Germinal center (tissue), 1 donor: ENCODE measurements around the gene TBRG1.

Source experiments
- DNase-seq: peaks from one replicate; pipeline ENCODE4 v3.0.0; 2012; ENCODE audit warnings: mixed read lengths, low spot score

TBRG1 gene

DNA sequence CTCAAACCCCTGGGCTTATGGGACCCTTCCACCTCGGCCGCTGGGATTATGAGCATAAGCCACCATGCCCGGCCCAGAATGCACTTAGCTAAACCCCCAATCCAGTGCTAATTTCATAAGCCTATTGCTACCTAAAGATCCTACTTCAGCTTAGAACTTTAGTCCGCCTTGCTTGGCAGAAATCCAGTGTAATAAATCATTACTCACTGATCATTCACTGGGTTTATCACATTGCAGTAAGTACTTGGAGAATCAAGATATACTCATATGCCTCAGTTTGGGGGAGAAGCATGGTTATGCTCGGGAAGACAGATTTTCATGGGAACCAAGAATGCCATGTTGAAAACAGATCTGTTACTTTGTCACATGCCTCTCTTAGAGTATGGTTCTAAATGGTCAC lies 3.8 kb upstream of the TBRG1 start:
- DNase-seq: no peak

DNA sequence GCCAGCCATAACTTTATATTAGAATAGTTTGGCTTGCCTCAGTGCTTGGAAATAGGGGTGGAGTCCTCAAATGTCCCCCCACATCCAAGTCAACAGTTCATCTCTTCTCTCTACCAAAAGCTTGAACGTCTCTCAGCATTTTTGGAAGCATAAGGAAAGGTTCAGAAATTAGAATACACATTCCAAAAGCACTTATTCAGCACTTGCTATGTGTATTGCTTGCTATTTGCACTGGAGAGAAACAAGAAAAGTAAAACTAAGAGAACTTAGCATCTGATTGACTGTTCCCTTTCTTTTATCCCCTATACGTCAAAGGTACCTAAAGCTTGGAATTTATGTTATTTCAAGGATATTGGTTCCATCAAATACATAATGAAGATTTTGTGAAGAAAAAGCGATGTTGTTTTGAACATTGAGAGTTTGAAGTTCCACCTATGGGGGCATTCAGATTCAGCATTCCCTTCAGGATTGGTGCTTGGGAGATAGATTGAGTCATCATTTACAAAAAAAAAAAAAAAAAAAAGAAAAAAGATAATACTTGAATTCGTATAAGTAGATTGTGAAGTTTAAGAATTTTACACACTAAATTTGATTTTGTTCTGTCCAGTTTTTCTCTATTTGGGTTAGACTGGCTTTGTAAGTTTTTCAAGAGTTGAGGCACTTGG lies 1.3 kb downstream of the TBRG1 start:
- no peak for DNase-seq

DNA sequence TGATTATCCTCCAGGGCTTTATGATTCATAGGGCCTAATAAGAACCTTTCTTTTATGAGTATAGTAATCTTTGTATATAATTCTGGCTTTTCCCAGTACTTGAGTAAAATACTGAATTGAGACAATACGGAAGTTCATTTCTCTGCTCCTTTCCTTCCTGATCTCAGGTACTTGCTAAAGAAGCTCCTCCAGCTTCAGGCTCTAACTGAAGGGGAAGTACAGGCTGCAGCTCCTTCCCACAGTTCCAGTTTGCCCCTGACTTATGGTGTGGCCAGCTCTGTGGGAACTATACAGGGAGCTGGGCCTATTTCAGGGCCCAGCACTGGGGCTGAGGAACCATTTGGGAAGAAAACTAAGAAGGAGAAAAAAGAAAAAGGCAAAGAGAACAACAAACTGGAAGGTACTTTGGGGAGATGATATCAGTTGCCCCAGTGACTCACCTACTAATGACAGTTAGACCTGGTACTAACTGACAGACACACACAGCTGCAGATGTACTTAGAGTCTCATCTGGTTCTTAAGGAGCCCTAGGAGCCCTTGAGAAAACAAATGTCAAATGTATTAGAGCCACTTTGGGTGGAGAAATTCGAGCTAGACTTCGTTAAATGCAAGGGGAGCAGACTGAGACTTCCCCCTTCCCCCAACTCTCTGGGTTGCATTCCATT lies 3.0 kb downstream of the TBRG1 start:
- DNase-seq: no peak

DNA sequence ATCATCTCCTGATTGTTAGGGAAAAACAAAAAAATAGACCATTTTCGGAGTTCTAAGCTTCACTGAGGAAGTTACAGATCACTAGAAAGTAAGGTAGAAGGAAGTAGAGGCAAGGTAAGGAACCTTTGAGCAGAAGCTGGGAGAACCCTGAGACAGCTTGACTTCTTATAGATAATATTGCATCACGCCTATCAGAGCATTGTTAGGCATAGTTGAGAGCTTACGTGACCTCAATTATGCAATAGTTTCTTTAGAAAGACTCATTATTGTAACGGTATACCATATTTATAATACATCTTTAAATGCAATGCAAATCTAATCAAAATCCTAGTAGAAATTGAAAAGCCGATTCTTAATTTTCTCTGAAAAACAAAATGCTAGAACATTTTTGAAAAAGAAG lies 4.9 kb downstream of the TBRG1 start:
- DNase-seq: no peak

DNA sequence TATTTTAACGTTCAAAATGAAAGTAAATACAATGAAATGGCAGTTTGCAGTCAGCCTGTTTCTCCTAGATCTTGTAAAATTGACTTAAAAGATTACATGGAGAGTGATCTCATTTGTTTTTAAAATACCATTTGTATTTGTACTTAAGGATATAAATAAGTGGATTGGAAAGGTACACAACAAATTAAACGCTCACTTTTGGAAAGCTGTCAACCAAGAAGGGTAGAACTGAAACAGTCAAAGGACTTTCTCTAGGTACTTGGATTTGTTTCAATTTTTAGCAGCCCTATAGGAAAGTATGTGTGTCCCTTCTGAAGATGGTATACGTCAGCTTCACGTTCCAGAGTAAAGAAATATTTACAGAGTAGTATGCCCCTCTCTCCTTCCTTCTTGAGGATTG lies 7.3 kb downstream of the TBRG1 start:
- no peak for DNase-seq

DNA sequence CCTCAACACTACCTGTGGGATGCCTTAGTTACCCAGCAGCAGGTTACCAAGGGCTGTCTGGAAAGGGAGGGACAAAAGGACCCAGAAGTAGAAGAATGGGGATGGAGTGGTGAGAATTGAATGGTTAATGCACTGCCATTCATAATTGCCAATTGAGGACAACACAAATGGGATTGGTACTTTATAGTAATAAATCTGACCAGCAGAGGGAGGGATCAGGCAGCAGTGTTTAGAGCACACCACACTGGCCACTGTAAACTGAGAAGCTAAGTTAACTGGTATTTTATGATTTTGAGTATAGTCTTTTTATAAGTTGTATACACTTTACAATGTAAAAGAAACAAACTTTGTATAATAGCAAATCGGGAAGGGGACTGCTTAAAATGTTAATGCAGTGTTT lies 10.7 kb downstream of the TBRG1 start:
- peak; percentile 14 for DNase-seq

DNA sequence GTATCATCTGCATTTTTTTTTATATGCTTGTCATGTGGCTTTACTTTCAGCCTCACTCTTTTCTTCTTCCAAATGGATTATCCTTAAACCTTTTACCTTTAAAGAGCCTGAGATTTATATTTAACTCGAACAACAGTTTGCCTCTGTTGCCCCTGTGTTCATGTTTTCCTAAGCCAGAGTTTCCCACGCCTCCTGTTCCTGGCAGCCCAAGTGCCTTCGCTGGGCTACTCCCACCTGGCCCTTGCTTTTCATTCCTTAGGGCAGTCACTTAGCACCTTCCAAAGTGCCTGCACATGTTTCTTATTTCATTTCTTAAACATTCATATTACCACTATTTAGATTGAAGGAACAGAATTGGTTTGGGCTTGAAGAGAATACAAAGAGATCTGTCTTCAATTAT lies 13.3 kb downstream of the TBRG1 start:
- DNase-seq: no peak

DNA sequence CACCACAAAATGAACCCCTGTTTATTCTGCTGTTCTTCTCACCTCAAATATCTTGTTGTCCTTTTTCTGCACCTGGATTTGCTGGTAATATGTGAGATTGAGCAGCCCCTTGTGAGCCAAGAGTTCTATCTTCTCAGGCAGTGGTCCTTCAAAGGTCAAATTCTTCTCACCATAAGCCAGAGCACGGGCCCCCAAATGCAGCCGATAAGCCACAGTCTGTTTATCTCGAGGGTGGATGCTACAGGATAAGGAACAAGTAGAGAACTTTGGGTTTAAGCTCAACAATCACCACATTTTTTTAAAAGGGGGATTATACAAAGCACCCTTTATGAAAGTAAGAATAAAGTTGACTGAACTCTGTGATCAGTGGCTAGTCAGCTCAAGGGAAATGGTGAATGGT lies 15.8 kb downstream of the TBRG1 start:
- no peak for DNase-seq

DNA sequence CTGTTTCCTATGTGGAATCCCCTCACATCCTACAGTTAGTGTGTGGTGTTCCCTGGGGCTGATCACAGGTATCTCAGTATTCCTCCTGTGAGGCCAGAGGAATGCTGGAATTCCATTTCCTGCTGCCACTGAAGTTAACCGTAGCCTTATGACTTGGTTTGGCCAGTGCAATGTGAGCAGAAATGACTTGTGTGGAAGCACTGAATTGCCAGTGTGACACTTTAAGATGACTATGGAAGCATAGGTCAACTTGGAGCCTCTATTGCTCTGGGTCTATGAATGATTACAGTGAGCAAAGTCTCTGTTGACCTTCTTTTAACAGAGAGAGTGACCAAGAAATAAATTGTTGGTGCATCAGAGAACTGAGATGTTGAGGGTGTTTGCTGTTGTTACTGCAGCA lies 16.5 kb downstream of the TBRG1 start:
- DNase-seq: no peak

DNA sequence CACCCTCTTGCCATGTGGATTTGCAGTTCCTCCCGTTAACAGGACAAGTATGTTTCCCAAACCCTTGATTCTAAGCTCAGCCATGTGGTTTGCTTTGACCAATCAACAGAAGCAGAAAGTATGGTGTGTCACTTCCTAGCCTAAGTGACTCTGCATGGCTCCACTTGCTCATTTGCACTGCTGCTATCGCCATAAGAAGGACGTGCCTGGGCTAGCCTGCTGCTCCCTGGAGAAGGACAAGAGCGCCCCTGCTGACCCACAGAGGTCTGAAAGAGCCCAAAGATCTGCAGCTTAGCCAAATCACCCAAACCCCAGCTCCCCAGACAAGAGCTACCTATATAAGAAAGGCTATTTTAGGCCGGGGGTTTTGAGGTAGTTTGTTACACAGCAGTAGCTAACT lies 18.0 kb downstream of the TBRG1 start:
- no peak for DNase-seq

DNA sequence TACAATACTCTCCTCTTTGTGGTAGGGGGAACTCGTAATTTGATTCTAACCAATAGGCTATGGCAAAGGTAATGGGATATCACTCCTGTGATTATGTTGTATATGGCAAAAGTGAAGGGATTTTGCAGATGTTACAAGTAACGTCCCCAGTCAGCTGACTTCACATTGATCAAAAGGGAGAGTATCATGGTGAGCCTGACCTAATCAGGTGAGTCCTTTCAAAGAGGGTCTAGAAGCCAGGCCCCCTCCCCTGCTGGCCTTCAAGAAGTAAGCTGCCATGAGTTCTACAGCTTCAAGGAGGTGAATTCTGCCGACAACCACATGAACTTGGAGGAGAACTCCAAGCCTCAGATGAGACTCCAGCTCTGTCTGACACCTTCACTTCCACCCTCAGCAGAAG lies 20.0 kb downstream of the TBRG1 start:
- DNase-seq: no peak

DNA sequence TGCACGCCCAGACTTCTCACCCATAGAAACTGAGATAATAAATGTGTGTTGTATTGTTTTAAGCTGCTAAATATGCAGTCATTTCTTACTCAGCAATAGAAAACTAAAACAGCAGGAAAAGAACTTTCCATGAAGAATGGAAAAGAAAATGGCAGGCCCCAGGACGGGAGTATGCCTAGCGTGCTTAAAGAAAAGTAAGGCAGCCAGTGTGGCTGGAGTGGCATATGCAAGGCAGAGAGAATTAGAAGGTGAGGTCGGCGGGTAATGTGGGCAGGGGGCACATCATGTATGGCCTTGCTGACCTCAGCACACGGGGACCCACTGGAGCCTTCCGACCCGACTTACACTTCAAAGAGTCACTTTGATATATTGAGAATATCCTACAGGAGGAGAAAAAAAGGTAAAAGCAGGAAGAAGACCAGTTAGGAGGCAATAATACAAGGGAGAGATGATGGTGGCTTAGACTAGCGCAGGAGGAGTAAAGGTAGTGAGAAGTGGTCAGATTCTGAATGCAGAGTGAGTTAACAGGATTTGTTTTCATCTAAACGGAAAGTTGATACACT lies 20.5 kb downstream of the TBRG1 start:
- DNase-seq: no peak

DNA sequence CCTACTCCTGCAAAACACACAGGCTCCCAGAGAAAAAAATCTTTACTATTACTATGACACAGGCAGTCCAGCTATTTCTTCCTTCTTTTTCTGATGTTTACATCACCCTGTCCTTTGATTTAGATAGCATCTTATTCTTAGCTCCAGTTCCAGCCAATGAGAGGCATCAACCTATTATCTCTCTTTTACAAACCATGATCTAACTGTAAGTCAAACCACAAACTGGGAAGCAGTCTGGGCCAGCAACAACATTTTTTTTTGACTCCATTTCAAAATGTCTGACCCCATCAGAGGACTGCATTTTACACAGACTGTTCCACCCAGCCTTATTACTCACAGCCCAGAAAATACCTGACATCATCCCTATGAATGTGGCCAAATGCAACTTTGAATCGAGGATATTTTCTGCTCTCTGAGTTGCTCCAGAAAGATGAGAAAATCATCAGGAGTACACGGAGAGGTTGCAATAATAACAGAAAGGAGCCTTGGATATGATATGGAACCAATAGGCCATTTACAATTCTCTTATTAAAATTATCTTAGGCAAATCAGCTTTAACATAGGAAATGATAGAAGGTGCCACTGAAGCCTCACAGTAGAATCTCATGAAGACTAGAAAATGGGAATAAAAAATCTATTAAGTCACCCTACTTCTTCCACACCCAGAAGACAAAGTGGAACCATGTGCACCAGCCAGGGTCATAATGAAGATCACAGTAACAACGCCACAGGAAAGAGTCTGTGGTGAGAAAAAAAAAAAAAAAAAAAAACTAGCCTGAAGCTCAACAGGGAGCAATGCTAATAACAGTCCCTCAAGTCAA lies 21.2 kb downstream of the TBRG1 start:
- no peak for DNase-seq

DNA sequence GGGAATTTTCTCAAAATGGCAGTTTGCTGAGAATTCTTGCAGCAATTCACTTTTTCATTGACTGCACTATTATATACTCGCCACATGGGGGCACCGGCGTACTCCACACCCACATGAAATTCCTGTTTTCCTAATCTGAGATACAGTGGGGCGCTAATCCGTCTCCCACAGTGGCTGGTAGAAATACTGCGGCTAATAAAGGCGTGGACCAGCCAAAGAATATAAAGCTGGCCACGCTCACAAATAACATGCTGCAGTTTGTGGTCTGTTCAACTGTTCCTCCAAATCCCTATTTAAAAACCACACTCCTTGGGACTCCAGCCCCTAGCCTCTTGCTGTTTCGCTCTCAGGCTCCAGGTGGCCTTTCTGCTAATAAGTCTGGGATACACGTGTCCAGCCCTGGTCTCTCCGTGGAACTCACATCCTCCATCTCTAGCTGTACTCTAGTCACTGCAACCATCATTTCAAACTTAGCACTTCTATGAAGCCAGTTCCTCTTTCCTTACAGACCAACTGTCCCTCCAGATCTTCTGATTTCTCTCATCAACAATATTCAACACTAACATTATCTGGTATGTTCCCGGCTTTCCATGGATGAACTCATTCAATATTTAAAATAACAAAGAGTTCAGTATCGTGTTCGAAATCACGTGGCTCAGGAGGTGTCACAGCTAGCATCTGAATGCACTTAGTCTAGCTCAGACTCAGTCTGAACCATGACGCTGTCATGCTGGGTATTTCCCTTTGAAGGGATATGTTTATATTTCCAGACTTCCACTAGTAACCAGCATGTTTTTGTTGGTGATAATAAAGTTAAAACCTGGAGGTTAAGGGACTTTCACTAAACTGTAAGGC lies 22.0 kb downstream of the TBRG1 start:
- peak; percentile 40 for DNase-seq

DNA sequence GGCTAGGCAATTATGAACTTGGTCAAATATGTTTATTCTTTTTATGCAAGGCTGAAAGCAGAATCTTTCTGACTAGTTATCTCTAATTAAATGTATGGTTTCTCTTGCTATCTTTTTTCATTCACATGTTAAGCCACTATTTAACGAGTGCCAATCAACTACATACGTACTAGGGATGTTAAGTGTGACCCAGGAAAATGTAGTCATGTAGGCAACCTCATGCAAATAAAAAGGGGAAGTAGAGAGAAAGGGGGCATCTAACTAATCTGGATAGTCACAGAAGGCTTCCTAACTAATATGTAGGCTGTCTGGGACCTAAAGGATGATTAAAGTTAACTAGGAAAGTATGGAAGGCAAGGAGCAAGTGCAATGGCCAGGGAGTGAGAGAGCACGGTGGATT lies 23.5 kb downstream of the TBRG1 start:
- peak; percentile 55 for DNase-seq

DNA sequence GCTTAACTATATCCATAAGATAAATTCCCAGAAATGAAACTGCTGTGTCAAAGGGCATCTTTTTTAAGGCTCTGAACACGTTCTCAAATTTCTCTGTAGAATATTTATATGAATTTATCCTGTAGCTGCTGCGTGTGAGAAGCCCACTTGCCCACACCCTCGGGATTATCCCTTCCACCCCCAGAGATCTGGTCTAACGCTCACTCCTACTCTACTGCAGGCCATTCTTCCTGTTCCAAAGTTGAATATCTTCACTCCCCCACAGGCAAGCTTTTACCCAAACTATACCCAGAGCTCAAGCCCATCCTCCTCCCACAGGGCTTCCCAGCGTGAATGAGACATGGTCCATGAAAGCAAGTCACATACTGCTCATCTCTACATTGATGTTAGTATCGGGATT lies 25.9 kb downstream of the TBRG1 start:
- no peak for DNase-seq

DNA sequence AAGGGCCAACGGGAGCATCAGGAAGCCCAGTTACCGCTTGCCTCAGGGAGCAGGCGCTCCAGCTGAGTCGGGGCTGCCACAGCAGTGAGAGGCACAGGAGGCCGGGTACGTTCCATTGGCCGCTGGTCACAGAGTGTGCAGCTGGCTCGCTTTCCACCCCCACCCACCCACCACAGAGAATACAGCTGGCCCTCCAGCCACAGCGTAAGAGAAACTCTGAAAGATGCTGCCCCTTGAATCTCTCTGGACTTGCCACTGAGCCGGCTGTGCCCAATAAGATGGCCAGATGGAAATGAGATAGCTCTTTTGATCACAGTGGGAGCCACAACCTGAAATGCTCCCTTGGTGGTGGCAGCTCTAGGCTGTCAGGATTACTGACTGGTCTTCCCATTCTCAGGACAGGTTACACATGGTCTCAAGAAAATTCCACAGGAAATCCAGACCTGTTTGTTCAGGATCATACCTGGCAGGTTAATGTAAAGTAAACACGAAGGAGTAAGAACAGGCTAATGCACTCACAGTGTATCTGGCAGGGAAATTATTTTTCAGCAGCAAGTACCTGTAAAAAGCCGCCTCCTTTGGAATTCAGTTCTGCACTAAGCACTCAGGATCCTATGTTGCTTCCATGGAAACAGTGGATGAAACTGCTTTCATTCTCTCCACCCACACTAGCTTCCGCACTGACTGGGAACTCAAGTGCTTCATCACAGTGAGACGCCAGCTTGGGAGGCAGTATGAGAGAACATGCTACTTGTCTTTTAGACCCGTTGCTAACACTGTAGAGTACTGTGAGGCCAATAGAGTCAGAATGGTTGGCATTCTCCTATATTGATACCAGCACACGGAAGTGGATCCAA lies 34.3 kb downstream of the TBRG1 start:
- no peak for DNase-seq

DNA sequence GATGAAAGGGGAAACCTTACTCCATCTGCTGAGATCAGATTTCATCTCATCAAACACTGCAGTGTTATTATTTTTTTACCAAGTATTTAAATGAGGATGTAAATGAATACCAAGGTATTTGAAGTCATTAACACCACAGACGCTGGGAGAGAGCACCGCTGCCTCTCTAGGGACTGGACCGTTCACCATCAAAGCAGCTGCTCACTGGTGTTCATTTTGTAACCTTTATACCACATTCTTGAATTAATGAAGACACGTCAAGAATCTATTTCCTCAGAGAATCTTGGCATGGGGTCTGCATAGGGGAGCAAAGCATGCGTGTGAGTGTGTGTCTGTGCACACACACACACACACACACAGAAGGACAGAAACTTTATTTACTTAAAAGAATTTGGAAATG lies 35.2 kb downstream of the TBRG1 start:
- DNase-seq: no peak

DNA sequence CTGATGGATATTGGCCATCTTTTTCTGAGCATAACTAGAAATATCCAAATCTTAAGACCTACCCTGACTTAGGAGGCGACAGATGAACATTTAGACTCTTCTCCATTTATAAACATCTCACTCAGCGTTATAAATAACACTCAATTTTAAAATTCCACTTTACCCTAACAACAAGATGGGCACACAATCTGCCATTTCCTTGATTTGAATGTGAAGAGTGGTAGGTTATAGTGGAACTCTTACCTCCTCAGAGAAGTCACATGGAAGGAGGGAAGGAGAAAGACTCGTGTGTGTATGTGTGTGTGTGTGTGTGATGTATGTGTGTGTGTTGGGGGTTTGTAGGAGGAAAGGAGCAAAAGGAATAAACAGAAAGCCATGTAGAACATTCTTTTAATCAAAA lies 35.8 kb downstream of the TBRG1 start:
- no peak for DNase-seq

DNA sequence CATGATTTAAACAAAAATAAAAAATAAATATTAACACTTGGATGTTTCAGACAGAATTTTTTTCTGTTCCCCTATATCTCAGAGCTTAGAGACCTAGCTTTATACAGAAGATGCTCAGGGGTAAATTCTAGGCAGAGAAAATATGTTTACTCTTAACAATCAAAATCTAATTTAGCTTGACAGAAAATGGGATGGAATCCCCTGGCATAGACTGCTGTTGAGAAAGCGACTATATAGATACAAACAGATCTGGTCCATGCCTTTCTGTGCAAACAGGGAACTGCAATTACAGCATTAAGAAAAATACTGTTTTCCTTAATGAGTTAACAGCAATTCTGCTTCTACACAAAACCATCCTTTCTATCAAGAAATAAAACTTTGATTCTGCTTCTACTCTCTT lies 36.3 kb downstream of the TBRG1 start:
- DNase-seq: no peak

DNA sequence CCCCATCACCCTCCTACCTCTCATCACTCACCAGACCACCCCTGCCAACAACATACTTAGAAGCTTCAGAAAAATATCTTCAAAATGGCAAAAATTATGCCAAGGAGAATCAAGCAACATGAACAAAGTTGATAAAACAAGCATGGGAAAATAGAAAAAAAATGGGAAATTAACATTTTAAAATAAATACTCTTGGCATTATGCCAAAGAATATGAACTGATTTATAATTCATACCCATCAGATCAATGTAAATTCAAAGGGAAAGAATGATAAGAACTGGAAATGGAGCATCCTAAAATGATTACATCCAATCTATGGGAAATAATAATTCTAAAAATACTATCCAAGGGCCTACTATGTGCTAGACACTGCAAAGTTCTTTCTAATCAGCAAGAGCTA lies 38.9 kb downstream of the TBRG1 start:
- no peak for DNase-seq
